IMR-90 (cell line): ENCODE measurements around the gene HAVCR2. TPM values are rescaled to one million over a fixed set of nuclear protein-coding genes. Genes with fewer than 3 reads are reported as not detected.

ENCODE experiments used
- ATAC-seq: fragments of 200-7000 bp; cut with Tn5 transposase; 2 replicates; pipeline ENCODE4 v1.9.1; 2020; ENCODE audit warnings: low read depth, mild to moderate bottlenecking, moderate library complexity
- BruUV-seq: library from RNA; stranded (reverse); fragments of 400-500 nt; replicated peaks from 2 replicates; lab custom pipeline; 2021; lab: Mats Ljungman, UMichigan
- CTCF ChIA-PET: fragments of 300-600 bp; formaldehyde crosslinking; extraction: SDS; loops from one replicate; lab custom pipeline; 2021; ENCODE audit warnings: antibody characterized with exemption; lab: Yijun Ruan, JAX
- POLR2A ChIA-PET: fragments of 300-600 bp; sonication (Branson Sonifier 250); formaldehyde crosslinking; loops from one replicate; lab custom pipeline; 2022; ENCODE audit warnings: antibody characterized with exemption; ENCODE audit not compliant: unreplicated experiment; lab: Charles Lee
- DNase-seq: peaks from one replicate; pipeline ENCODE4 v3.0.0; 2013
- H2AFZ ChIP-seq: replicated peaks from 2 replicates; pipeline ENCODE3; 2013; ENCODE audit warnings: low read length, mild to moderate bottlenecking; ENCODE audit not compliant: poor library complexity
- H2AK5ac ChIP-seq: 2 replicates; pipeline ENCODE4 v1.6.1; 2013; ENCODE audit warnings: low read depth, low read length, inconsistent platforms
- H2AK9ac ChIP-seq: replicated peaks from 2 replicates; pipeline ENCODE3; 2013; ENCODE audit warnings: mild to moderate bottlenecking, low read depth, low read length, moderate library complexity; ENCODE audit not compliant: poor library complexity
- H2BK120ac ChIP-seq: 2 replicates; pipeline ENCODE4 v1.6.1; 2013; ENCODE audit warnings: low read depth, low read length, inconsistent platforms
- H2BK15ac ChIP-seq: 3 replicates; pipeline ENCODE4 v1.6.1; 2013; ENCODE audit warnings: low read depth, low read length, inconsistent platforms
- H2BK20ac ChIP-seq: 2 replicates; pipeline ENCODE4 v1.6.1; 2013; ENCODE audit warnings: low read depth, mild to moderate bottlenecking, inconsistent platforms, low read length, moderate library complexity
- H2BK5ac ChIP-seq: 2 replicates; pipeline ENCODE4 v1.6.1; 2013; ENCODE audit warnings: mild to moderate bottlenecking, low read depth, low read length, inconsistent platforms; ENCODE audit not compliant: poor library complexity, severe bottlenecking
- H3K14ac ChIP-seq: replicated peaks from 2 replicates; pipeline ENCODE4 v1.6.1; 2013; ENCODE audit warnings: low read depth, low read length, inconsistent platforms
- H3K18ac ChIP-seq: 2 replicates; pipeline ENCODE4 v1.6.1; 2013; ENCODE audit warnings: low read depth, low read length, control low read depth
- H3K23ac ChIP-seq: 2 replicates; pipeline ENCODE4 v1.6.1; 2013; ENCODE audit warnings: low read depth, low read length, inconsistent platforms
- H3K27ac ChIP-seq: 2 replicates; pipeline ENCODE4 v1.5.1; 2013; ENCODE audit warnings: mild to moderate bottlenecking, control low read depth, low read length; ENCODE audit not compliant: insufficient read depth
- H3K27me3 ChIP-seq: 2 replicates; pipeline ENCODE4 v1.6.1; 2013; ENCODE audit warnings: low read length; ENCODE audit not compliant: control insufficient read depth, insufficient read depth
- H3K36me3 ChIP-seq: 2 replicates; pipeline ENCODE4 v1.6.1; 2013; ENCODE audit warnings: low read length, mixed read lengths; ENCODE audit not compliant: control insufficient read depth, insufficient read depth
- H3K4ac ChIP-seq: 2 replicates; pipeline ENCODE4 v1.6.1; 2013; ENCODE audit warnings: low read depth, low read length, inconsistent platforms
- H3K4me1 ChIP-seq: 2 replicates; pipeline ENCODE4 v1.6.1; 2013; ENCODE audit warnings: low read length, mixed read lengths; ENCODE audit not compliant: control insufficient read depth, insufficient read depth
- H3K4me2 ChIP-seq: 2 replicates; pipeline ENCODE4 v1.6.1; 2013; ENCODE audit warnings: low read depth, mild to moderate bottlenecking, control low read depth, low read length, moderate library complexity
- H3K4me3 ChIP-seq: 2 replicates; pipeline ENCODE4 v1.5.1; 2013; ENCODE audit warnings: low read depth, mild to moderate bottlenecking, control low read depth, low read length, moderate library complexity; ENCODE audit not compliant: insufficient read depth
- H3K56ac ChIP-seq: 2 replicates; pipeline ENCODE4 v1.6.1; 2013; ENCODE audit warnings: low read length, inconsistent platforms; ENCODE audit not compliant: insufficient read depth; ENCODE audit errors: extremely low read depth
- H3K79me1 ChIP-seq, 2 experiments: 2 replicates each; pipeline ENCODE4 v1.6.1; 2013; ENCODE audit warnings: low read length in 2 of 2, inconsistent platforms in 1 of 2, low read depth in 1 of 2
- H3K9ac ChIP-seq: 2 replicates; pipeline ENCODE4 v1.6.1; 2013; ENCODE audit warnings: low read depth, low read length, control low read depth
- H3K9me1 ChIP-seq: 2 replicates; pipeline ENCODE4 v1.6.1; 2013; ENCODE audit warnings: low read length, inconsistent platforms; ENCODE audit not compliant: insufficient read depth
- H3K9me3 ChIP-seq: 2 replicates; pipeline ENCODE4 v1.6.1; 2013; ENCODE audit warnings: low read length; ENCODE audit not compliant: control insufficient read depth, insufficient read depth
- H4K20me1 ChIP-seq: 2 replicates; pipeline ENCODE4 v1.6.1; 2013; ENCODE audit warnings: low read length, inconsistent platforms; ENCODE audit not compliant: insufficient read depth
- H4K5ac ChIP-seq: 2 replicates; pipeline ENCODE4 v1.6.1; 2013; ENCODE audit warnings: mild to moderate bottlenecking, low read depth, low read length, control low read depth
- H4K8ac ChIP-seq, 2 experiments: 2 replicates each; pipeline ENCODE4 v1.6.1; 2013; ENCODE audit warnings: low read depth in 2 of 2, low read length in 2 of 2, control low read depth in 1 of 2, inconsistent platforms in 1 of 2
- H4K91ac ChIP-seq: 2 replicates; pipeline ENCODE4 v1.6.1; 2013; ENCODE audit warnings: low read depth, low read length, inconsistent platforms; ENCODE audit not compliant: insufficient read depth
- BHLHE40 ChIP-seq: fragments of 150-350 bp; IDR thresholded peaks from 2 replicates; pipeline ENCODE4 v1.6.1; 2016; ENCODE audit warnings: mild to moderate bottlenecking, low read depth, low read length
- CHD1 ChIP-seq: IDR thresholded peaks from 2 replicates; pipeline ENCODE4 v1.6.1; 2012; ENCODE audit warnings: low read depth, low read length, improper control_type of control experiment
- FOS ChIP-seq: fragments of 150-350 bp; IDR thresholded peaks from 2 replicates; pipeline ENCODE4 v1.6.1; 2016; ENCODE audit warnings: low read depth, low read length
- MAFK ChIP-seq: IDR thresholded peaks from 2 replicates; pipeline ENCODE4 v1.6.1; 2012; ENCODE audit warnings: low read depth, low read length, improper control_type of control experiment
- MAZ ChIP-seq: IDR thresholded peaks from 2 replicates; pipeline ENCODE4 v1.6.1; 2012; ENCODE audit warnings: low read depth, mild to moderate bottlenecking, low read length, improper control_type of control experiment, moderate library complexity, borderline replicate concordance
- MXI1 ChIP-seq: IDR thresholded peaks from 2 replicates; pipeline ENCODE4 v1.6.1; 2012; ENCODE audit warnings: low read depth, mild to moderate bottlenecking, low read length, moderate library complexity, borderline replicate concordance
- NFE2L2 ChIP-seq: fragments of 150-350 bp; IDR thresholded peaks from 2 replicates; pipeline ENCODE4 v1.6.1; 2016; ENCODE audit warnings: low read depth, mild to moderate bottlenecking, low read length
- POLR2A ChIP-seq: IDR thresholded peaks from 2 replicates; pipeline ENCODE4 v1.6.1; 2012; ENCODE audit warnings: mild to moderate bottlenecking, low read depth, low read length
- RCOR1 ChIP-seq: IDR thresholded peaks from 2 replicates; pipeline ENCODE4 v1.6.1; 2012; ENCODE audit warnings: mild to moderate bottlenecking, low read length, improper control_type of control experiment; ENCODE audit not compliant: insufficient replicate concordance
- RFX5 ChIP-seq: IDR thresholded peaks from 2 replicates; pipeline ENCODE4 v1.8.0; 2012; ENCODE audit warnings: low read depth, mild to moderate bottlenecking, low read length, moderate library complexity
- USF2 ChIP-seq: fragments of 150-350 bp; IDR thresholded peaks from 2 replicates; pipeline ENCODE4 v1.6.1; 2017; ENCODE audit warnings: mild to moderate bottlenecking, antibody characterized with exemption, low read length, low read depth
- WGBS, 2 experiments: methylation state at CpG; one replicate each; pipeline versions ENCODE4 v1.1.5 to v1.1.7; 2013; ENCODE audit warnings: missing lambda C conversion rate in 2 of 2; ENCODE audit not compliant: insufficient read length in 1 of 2; ENCODE audit errors: extremely low coverage in 2 of 2; 5-methylcytosine and 5-hydroxymethylcytosine counted together
- dilution Hi-C: fragments of 300-500 bp; cut with HindIII; formaldehyde crosslinking; loops from one replicate; pipeline ENCODE4 v1.14.3; 2018; ENCODE audit warnings: low sequenced_read_pairs; ENCODE audit not compliant: unreplicated experiment
- in situ Hi-C: fragments of 300-500 bp; cut with MboI; formaldehyde crosslinking; loops from 3 replicates; pipeline ENCODE4 v1.14.3; 2019; ENCODE audit warnings: low sequenced_read_pairs, inconsistent platforms, mixed read lengths
- intact Hi-C: fragments of 100-400 bp; cut with micrococcal nuclease; formaldehyde crosslinking; loops from 2 replicates; pipeline ENCODE4 v1.10.0; 2022
- polyA plus RNA-seq, 3 experiments: library from polyadenylated mRNA; depleted of rRNA; stranded (reverse); fragments of >200 nt; gene quantifications; 2 replicates each; pipeline ENCODE4 v1.2.3, GENCODE V29; 2012; ENCODE audit warnings: low replicate concordance in 1 of 3
- total RNA-seq: library from RNA; depleted of rRNA; stranded (reverse); fragments of >200 nt; gene quantifications from 2 replicates; pipeline ENCODE4 v1.2.3, GENCODE V29; 2012
- TF ChIP-seq, protein P1 (sequence below): fragments of 150-350 bp; IDR thresholded peaks from 2 replicates; pipeline ENCODE4 v1.6.1; 2016; ENCODE audit warnings: low read depth, mild to moderate bottlenecking, low read length, moderate library complexity, borderline replicate concordance

HAVCR2 gene
- total and polyA plus RNA-seq, 2 of the 4 experiments (the other 2 are of a cell fraction), result under 0.01 to 0.07 TPM

DNA sequence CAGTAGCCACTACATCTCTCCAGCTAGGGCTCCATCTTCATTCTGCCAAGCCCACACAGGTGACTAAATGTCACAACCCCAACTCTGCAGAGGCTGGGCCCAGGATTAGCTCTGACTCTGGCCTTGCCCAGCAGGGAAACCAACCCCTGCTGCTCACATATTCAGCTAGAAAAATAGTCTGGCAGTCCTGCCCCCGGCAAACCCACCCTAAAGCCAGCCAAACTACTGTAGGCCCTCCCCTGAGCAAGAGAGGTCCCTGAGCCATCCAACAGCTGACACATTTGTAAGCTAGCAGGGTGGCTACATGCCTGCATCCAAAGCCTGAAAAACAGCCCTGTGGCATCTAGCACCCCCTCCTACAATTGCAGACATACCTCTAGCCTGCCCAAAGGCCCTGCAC lies 11.3 kb upstream of the HAVCR2 start:
- ChIA-PET POLR2A (no interaction called here), CTCF (no interaction called here)
- Histone ChIP-seq H2BK15ac (no peak overlapping the region), H3K9me1 (no peaks in the 10 kb centered on the region), H3K18ac (no peak overlapping the region), H4K91ac (no peak overlapping the region), H3K9ac (no peak overlapping the region), H2BK20ac (no peak overlapping the region), H2BK5ac (no peak overlapping the region), H3K23ac (no peak overlapping the region), H3K79me1 (no peaks in the 10 kb centered on the region), H3K4me1 (no peaks in the 10 kb centered on the region; the same call in 1 of the 2 replicates), H3K56ac (no peak overlapping the region), H2AK5ac (no peak overlapping the region), H4K20me1 (no peaks in the 10 kb centered on the region), H4K5ac (no peak overlapping the region), H3K27me3 (no peaks in the 10 kb centered on the region), H2AFZ (no peak overlapping the region), H4K8ac (no peak overlapping the region), H2BK120ac (no peak overlapping the region), H2AK9ac (no peak overlapping the region), H3K27ac (no peak overlapping the region), H3K4ac (no peak overlapping the region), H3K14ac (no peak overlapping the region), H3K4me2 (no peak overlapping the region), H3K36me3 (no peaks in the 10 kb centered on the region), H3K9me3 (peaks cover 5% of the 10 kb centered on the region; the same call in 1 of the 2 replicates), H3K4me3 (no peak overlapping the region)
- ATAC-seq (no peak), DNase-seq (no peak)
- intact Hi-C loops, result no loop called here
- dilution Hi-C loops, result no loop called here
- TF ChIP-seq USF2 (no peak), NFE2L2 (no peak), RCOR1 (no peak), POLR2A (no peak), CHD1 (no peak), MXI1 (no peak), BHLHE40 (no peak), MAFK (no peak), RFX5 (no peak), FOS (no peak), MAZ (no peak)
- TF ChIP-seq, protein P1, sequence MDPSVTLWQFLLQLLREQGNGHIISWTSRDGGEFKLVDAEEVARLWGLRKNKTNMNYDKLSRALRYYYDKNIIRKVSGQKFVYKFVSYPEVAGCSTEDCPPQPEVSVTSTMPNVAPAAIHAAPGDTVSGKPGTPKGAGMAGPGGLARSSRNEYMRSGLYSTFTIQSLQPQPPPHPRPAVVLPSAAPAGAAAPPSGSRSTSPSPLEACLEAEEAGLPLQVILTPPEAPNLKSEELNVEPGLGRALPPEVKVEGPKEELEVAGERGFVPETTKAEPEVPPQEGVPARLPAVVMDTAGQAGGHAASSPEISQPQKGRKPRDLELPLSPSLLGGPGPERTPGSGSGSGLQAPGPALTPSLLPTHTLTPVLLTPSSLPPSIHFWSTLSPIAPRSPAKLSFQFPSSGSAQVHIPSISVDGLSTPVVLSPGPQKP, result no peak
- no CpG with 5 or more reads among the region's 1 CpG for WGBS, 2 experiments
- BruUV-seq, result no TSS peak
- in situ Hi-C loops, result loop anchor here (10.0 kb wide), 1 partner anchor 1985 kb away; no protein-coding TSS in a partner anchor
